H1 (cell line): Measurements from ENCODE around the gene ZNF506. TPM values are rescaled to one million over a fixed set of nuclear protein-coding genes. Genes with fewer than 3 reads are reported as not detected.
A peak's percentile ranks its signal among the peaks of the same experiment; 100 is the strongest.

Experiments
- CTCF ChIA-PET: fragments of 300-600 bp; sonication (Branson Sonifier 250); formaldehyde crosslinking; loops from one replicate; lab custom pipeline; 2021; ENCODE audit not compliant: partially characterized antibody; lab: Charles Lee
- POLR2A ChIA-PET: fragments of 300-600 bp; sonication (Branson Sonifier 250); formaldehyde crosslinking; loops from one replicate; lab custom pipeline; 2021; ENCODE audit warnings: inconsistent platforms; ENCODE audit not compliant: partially characterized antibody; lab: Charles Lee
- DNase-seq, 2 experiments: peaks; one replicate each; pipeline versions ENCODE4 v3.0.0 to v3.0.0-alpha.2; 2010 to 2022; ENCODE audit warnings: low spot score in 2 of 2, low read depth in 1 of 2, mixed read lengths in 1 of 2
- FAIRE-seq: peaks from 2 replicates; lab custom pipeline; 2011; peaks lifted over from hg19 to GRCh38; lab: Jason Lieb, UNC
- H2AFZ ChIP-seq: 2 replicates; pipeline ENCODE4 v1.8.1; 2012; ENCODE audit warnings: low read length, inconsistent platforms
- H2AK5ac ChIP-seq: 2 replicates; pipeline ENCODE4 v1.6.1; 2013; ENCODE audit warnings: low read depth, low read length
- H2BK120ac ChIP-seq: replicated peaks from 2 replicates; pipeline ENCODE3; 2013; ENCODE audit warnings: low read depth, low read length, inconsistent platforms
- H2BK12ac ChIP-seq: 2 replicates; pipeline ENCODE4 v1.6.1; 2013; ENCODE audit warnings: low read depth, low read length
- H2BK15ac ChIP-seq: 2 replicates; pipeline ENCODE4 v1.6.1; 2013; ENCODE audit warnings: low read length
- H2BK20ac ChIP-seq: 2 replicates; pipeline ENCODE4 v1.6.1; 2013; ENCODE audit warnings: low read length
- H2BK5ac ChIP-seq: 2 replicates; pipeline ENCODE4 v1.6.1; 2013; ENCODE audit warnings: low read depth, low read length
- H3K14ac ChIP-seq: 2 replicates; pipeline ENCODE4 v1.6.1; 2013; ENCODE audit warnings: inconsistent platforms; ENCODE audit not compliant: insufficient read length
- H3K18ac ChIP-seq: 2 replicates; pipeline ENCODE4 v1.6.1; 2013; ENCODE audit warnings: low read length; ENCODE audit errors: extremely low read depth
- H3K23ac ChIP-seq: 2 replicates; pipeline ENCODE4 v1.6.1; 2013; ENCODE audit warnings: inconsistent platforms; ENCODE audit not compliant: insufficient read length
- H3K23me2 ChIP-seq: 2 replicates; pipeline ENCODE4 v1.6.1; 2013; ENCODE audit warnings: low read depth, low read length
- H3K27ac ChIP-seq: 2 replicates; pipeline ENCODE4 v1.6.1; 2011; ENCODE audit warnings: low read depth, low read length, inconsistent platforms
- H3K27me3 ChIP-seq, 4 experiments: replicated peaks in 1 of 4; 1 replicate in 1 of 4; 2 replicates in 3 of 4; pipeline versions ENCODE4 v1.6.1 to v1.8.1; 2011 to 2013; ENCODE audit warnings: low read length in 3 of 4, mild to moderate bottlenecking in 3 of 4, inconsistent platforms in 2 of 4, mixed read lengths in 2 of 4, moderate library complexity in 1 of 4; ENCODE audit not compliant: control insufficient read depth in 3 of 4, insufficient read depth in 3 of 4; ENCODE audit errors: extremely low read depth in 1 of 4
- H3K36me3 ChIP-seq, 4 experiments: 2 replicates each; pipeline versions ENCODE4 v1.6.1 to v1.8.1; 2011 to 2013; ENCODE audit warnings: mild to moderate bottlenecking in 4 of 4, low read length in 3 of 4, moderate library complexity in 2 of 4, control low read depth in 1 of 4, inconsistent platforms in 1 of 4; ENCODE audit not compliant: insufficient read depth in 4 of 4, control insufficient read depth in 2 of 4
- H3K4ac ChIP-seq: replicated peaks from 2 replicates; pipeline ENCODE3; 2013; ENCODE audit warnings: low read length, low read depth, mixed read lengths, inconsistent platforms; ENCODE audit not compliant: insufficient read length
- H3K4me1 ChIP-seq, 4 experiments: replicated peaks in 1 of 4; 1 replicate in 1 of 4; 2 replicates in 3 of 4; pipeline versions ENCODE4 v1.6.1 to v1.8.1; 2011 to 2013; ENCODE audit warnings: low read length in 3 of 4, inconsistent platforms in 2 of 4, mixed read lengths in 1 of 4; ENCODE audit not compliant: insufficient read depth in 4 of 4, control insufficient read depth in 3 of 4
- H3K4me2 ChIP-seq, 2 experiments: 2 replicates each; pipeline versions ENCODE4 v1.6.1 to v1.8.1; 2011 to 2013; ENCODE audit warnings: low read depth in 2 of 2, low read length in 2 of 2, control low read depth in 1 of 2, inconsistent platforms in 1 of 2, mild to moderate bottlenecking in 1 of 2; ENCODE audit not compliant: insufficient read depth in 1 of 2
- H3K4me3 ChIP-seq, 4 experiments: fragments of 200-600, 300-600 bp in 1 of 4; sonication (generic), shearing (Covaris generic), sonication (Bioruptor Twin) in 1 of 4; 2 replicates each; pipeline versions ENCODE4 v1.5.1 to v1.8.1; 2011 to 2016; ENCODE audit warnings: low read length in 4 of 4, low read depth in 3 of 4, control low read depth in 2 of 4, inconsistent platforms in 2 of 4, mild to moderate bottlenecking in 2 of 4, mixed read lengths in 1 of 4, moderate library complexity in 1 of 4; ENCODE audit not compliant: insufficient read depth in 2 of 4; ENCODE audit errors: extremely low read depth in 1 of 4
- H3K56ac ChIP-seq: replicated peaks from 2 replicates; pipeline ENCODE3; 2013; ENCODE audit warnings: low read depth, mild to moderate bottlenecking, mixed read lengths, low read length, inconsistent platforms; ENCODE audit not compliant: insufficient read length
- H3K79me1 ChIP-seq: 2 replicates; pipeline ENCODE4 v1.6.1; 2013; ENCODE audit warnings: low read depth, low read length, control low read depth
- H3K79me2 ChIP-seq, 2 experiments: 2 replicates each; pipeline versions ENCODE4 v1.6.1 to v1.8.1; 2012 to 2013; ENCODE audit warnings: low read length in 2 of 2, mild to moderate bottlenecking in 2 of 2, inconsistent platforms in 1 of 2; ENCODE audit not compliant: insufficient read depth in 2 of 2, control insufficient read depth in 1 of 2
- H3K9ac ChIP-seq, 4 experiments: replicated peaks in 1 of 4; 1 replicate in 1 of 4; 2 replicates in 3 of 4; pipeline versions ENCODE4 v1.6.1 to v1.8.1; 2011 to 2013; ENCODE audit warnings: low read depth in 3 of 4, low read length in 3 of 4, control low read depth in 2 of 4, mild to moderate bottlenecking in 2 of 4, moderate library complexity in 2 of 4, inconsistent platforms in 1 of 4; ENCODE audit errors: extremely low read depth in 1 of 4
- H3K9me3 ChIP-seq, 2 experiments: 2 replicates each; pipeline versions ENCODE4 v1.6.1 to v1.8.1; 2012 to 2013; ENCODE audit warnings: mild to moderate bottlenecking in 2 of 2, moderate library complexity in 2 of 2, control low read depth in 1 of 2, inconsistent platforms in 1 of 2, low read depth in 1 of 2, low read length in 1 of 2, mixed read lengths in 1 of 2; ENCODE audit not compliant: insufficient read depth in 2 of 2
- H4K20me1 ChIP-seq, 2 experiments: replicated peaks in 1 of 2; 2 replicates each; pipeline versions ENCODE3 to v1.8.1; 2011 to 2013; ENCODE audit warnings: inconsistent platforms in 2 of 2, low read length in 2 of 2, mild to moderate bottlenecking in 1 of 2; ENCODE audit not compliant: insufficient read depth in 2 of 2, control insufficient read depth in 1 of 2
- H4K5ac ChIP-seq: 2 replicates; pipeline ENCODE4 v1.6.1; 2013; ENCODE audit warnings: low read length, low read depth, mixed read lengths, inconsistent platforms; ENCODE audit not compliant: insufficient read length
- H4K8ac ChIP-seq: 2 replicates; pipeline ENCODE4 v1.8.0; 2013; ENCODE audit warnings: mild to moderate bottlenecking, moderate library complexity, low read length, inconsistent platforms; ENCODE audit not compliant: insufficient read depth; ENCODE audit errors: extremely low read depth
- H4K91ac ChIP-seq: replicated peaks from 2 replicates; pipeline ENCODE3; 2013; ENCODE audit warnings: low read length, mixed read lengths, inconsistent platforms; ENCODE audit not compliant: insufficient read length
- EZH2 ChIP-seq: fragments of 200-600 bp; sonication (generic); IDR thresholded peaks from 2 replicates; pipeline ENCODE4 v1.7.1; 2012; ENCODE audit warnings: low read depth, mild to moderate bottlenecking, moderate library complexity, low read length, inconsistent platforms; ENCODE audit not compliant: severe bottlenecking
- HDAC2 ChIP-seq, 2 experiments: fragments of 300-600 bp in 1 of 2; sonication (generic) in 1 of 2; IDR thresholded peaks; 2 replicates each; pipeline ENCODE4 v1.6.1; 2011 to 2012; ENCODE audit warnings: low read depth in 2 of 2, low read length in 2 of 2, mild to moderate bottlenecking in 2 of 2, moderate library complexity in 2 of 2, borderline replicate concordance in 1 of 2, inconsistent platforms in 1 of 2
- PHF8 ChIP-seq: fragments of 200-600 bp; sonication (generic); conservative IDR thresholded peaks from 2 replicates; pipeline ENCODE4 v1.7.1; 2012; ENCODE audit warnings: low read depth, mild to moderate bottlenecking, inconsistent platforms, low read length, moderate library complexity
- RAD21 ChIP-seq, 2 experiments: IDR thresholded peaks in 1 of 2; conservative IDR thresholded peaks in 1 of 2; 2 replicates each; pipeline ENCODE4 v1.6.1; 2011; ENCODE audit warnings: low read depth in 2 of 2, low read length in 2 of 2, improper control_type of control experiment in 1 of 2, inconsistent platforms in 1 of 2, mild to moderate bottlenecking in 1 of 2, moderate library complexity in 1 of 2
- SAP30 ChIP-seq: fragments of 300-600 bp; sonication (generic); IDR thresholded peaks from 2 replicates; pipeline ENCODE4 v1.7.1; 2012; ENCODE audit warnings: low read length, moderate library complexity, mild to moderate bottlenecking, inconsistent platforms; ENCODE audit not compliant: insufficient read depth, insufficient replicate concordance
- SP2 ChIP-seq: IDR thresholded peaks from 2 replicates; pipeline ENCODE4 v1.6.1; 2012; ENCODE audit warnings: mild to moderate bottlenecking, low read length, inconsistent platforms
- TAF7 ChIP-seq: optimal IDR thresholded peaks from 2 replicates; pipeline ENCODE3; 2011; ENCODE audit warnings: low read depth, mild to moderate bottlenecking, inconsistent platforms, low read length, moderate library complexity, borderline replicate concordance
- YY1 ChIP-seq: IDR thresholded peaks from 2 replicates; pipeline ENCODE4 v1.6.1; 2011; ENCODE audit warnings: low read depth, mild to moderate bottlenecking, low read length
- WGBS, 2 experiments: shearing (Covaris generic) in 1 of 2; methylation state at CpG; one replicate each; pipeline versions ENCODE4 v1.1.6 to v1.1.7; 2013 to 2015; ENCODE audit warnings: low lambda C conversion rate in 2 of 2, mixed read lengths in 2 of 2, inconsistent platforms in 1 of 2, low coverage in 1 of 2, missing lambda C conversion rate in 1 of 2; ENCODE audit not compliant: insufficient replicate concordance in 2 of 2, insufficient coverage in 1 of 2, insufficient read length in 1 of 2; ENCODE audit errors: extremely low coverage in 1 of 2, missing lambda C conversion rate in 1 of 2; 5-methylcytosine and 5-hydroxymethylcytosine counted together
- long read RNA-seq, 2 experiments: library from RNA in 1 of 2; library from capped mRNA in 1 of 2; stranded (forward); transcript quantifications; one replicate each; pipeline ENCODE4 v2.0.0, GENCODE V29; 2021; ENCODE audit warnings: inconsistent platforms in 1 of 2
- polyA minus RNA-seq, 3 experiments: library from RNA; depleted of rRNA, polyadenylated mRNA; stranded (reverse); fragments of >200 nt; gene quantifications; 1 replicate in 2 of 3; 2 replicates in 1 of 3; pipeline ENCODE4 v1.2.3, GENCODE V29; 2011
- polyA plus RNA-seq, 7 experiments: library from polyadenylated mRNA; depleted of rRNA in 3 of 7; stranded (reverse) in 5 of 7; unstranded in 2 of 7; fragments of >200 nt in 5 of 7; fragments of 200-250 nt in 2 of 7; gene quantifications; 1 replicate in 5 of 7; 2 replicates in 1 of 7; 4 replicates in 1 of 7; pipeline versions ENCODE4 v1.2.1 to v1.2.3, GENCODE V29; 2011 to 2013; ENCODE audit warnings: missing spikeins in 2 of 7, mixed read lengths in 2 of 7
- total RNA-seq: library from RNA; stranded (reverse); fragmentation: NEBNext Ultra II Directional; extraction: Animal tissue kit (Norgen Biotek cat#: 25700); gene quantifications from 2 replicates; pipeline ENCODE4 v1.2.1, GENCODE V29; 2021

ZNF506 gene
- total RNA-seq: 8.0 and 8.3 TPM in 2 replicates
- 4.1 and 4.5 TPM in 2 replicates for polyA plus RNA-seq (2011; rRNA removed)
- 5.5 TPM for polyA plus RNA-seq (2011; cell fraction: cytosol; rRNA removed)
- polyA plus RNA-seq (2011; cell fraction: nucleus; rRNA removed): 4.8 TPM
- polyA plus RNA-seq (2012, experiment 1 of 2): 5.1 to 8.1 TPM (median 5.6 TPM) in 4 replicates
- 0.70 TPM for polyA plus RNA-seq (2012, experiment 2 of 2)
- 11.5 TPM for polyA plus RNA-seq (2013, experiment 1 of 2)
- 10.1 TPM for polyA plus RNA-seq (2013, experiment 2 of 2)
- 10.6 and 15.2 TPM in 2 replicates for polyA minus RNA-seq (2011; rRNA and poly(A)+ RNA removed)
- polyA minus RNA-seq (2011; cell fraction: cytosol; rRNA and poly(A)+ RNA removed): 15.8 TPM
- polyA minus RNA-seq (2011; cell fraction: nucleus; rRNA and poly(A)+ RNA removed): 25.3 TPM
- long read RNA-seq, experiment 1, partial matches to known transcripts: 0 of 2 reads
- long read RNA-seq, experiment 1, other reads (novel, unspliced or antisense): 1 of 2 reads
- long read RNA-seq, experiment 2, partial matches to known transcripts: 0 of 4 reads
- long read RNA-seq, experiment 2, other reads (novel, unspliced or antisense): 2 of 4 reads

GRCh38 chr19:19821366-19821951 lies at the start of gene ZNF506:
Gene ZNF506 (minus strand): TSS chr19:19821750. CDS start chr19:19821603, 147 bp downstream.
- Histone ChIP-seq H3K14ac (no peak within 1 kb of the TSS), H3K27ac (peak within 1 kb of the TSS; percentile 94), H3K4me2 (peak within 1 kb of the TSS; percentile 47 to 86), H3K4me1 (no peaks in the 10 kb centered on the region), H2BK12ac (no peak within 1 kb of the TSS), H3K27me3 (no peaks in the 10 kb centered on the region), H2AK5ac (no peak within 1 kb of the TSS), H4K5ac (peak within 1 kb of the TSS; percentile 96), H3K9me3 (0 out of 4 replicates have a peak, but pooled peaks cover 0 to 3% of the 10 kb centered on the region in 2 experiments), H3K56ac (peak within 1 kb of the TSS; percentile 77), H4K91ac (peak within 1 kb of the TSS; percentile 74), H2BK5ac (peak within 1 kb of the TSS; percentile 98), H2BK15ac (peak within 1 kb of the TSS; percentile 99; the same call in 1 of the 2 replicates), H3K18ac (peak within 1 kb of the TSS; percentile 85; the same call in 1 of the 2 replicates), H2BK20ac (no peak within 1 kb of the TSS), H3K79me1 (no peaks in the 10 kb centered on the region; the same call in 1 of the 2 replicates), H4K8ac (peak within 1 kb of the TSS; percentile 88; the same call in 1 of the 2 replicates), H2AFZ (peak within 1 kb of the TSS; percentile 100; the same call in 1 of the 2 replicates), H3K36me3 (no peaks in the 10 kb centered on the region), H4K20me1 (no peaks in the 10 kb centered on the region), H3K4me3 (peak within 1 kb of the TSS; percentile 94 to 100 (median 99)), H3K79me2 (peaks cover 0 to 32% of the 10 kb centered on the region in 2 experiments; a peak in 2 of 4 replicates), H3K23ac (no peak within 1 kb of the TSS), H3K4ac (no peak within 1 kb of the TSS), H3K23me2 (no peaks in the 10 kb centered on the region), H3K9ac (peak within 1 kb of the TSS; percentile 55 to 94 (median 88)), H2BK120ac (no peak within 1 kb of the TSS)
- FAIRE-seq: peak; percentile 45
- 0% methylated on average over 26 of the region's 28 CpGs; no CpG with 5 or more reads in 1 of the 2 experiments for WGBS, 2 experiments
- CTCF ChIA-PET: interaction anchor here (0.6 to 1.4 kb wide), 6 partner anchors 9 to 793 kb away, joined by 3 to 4 read pairs (median 3); no protein-coding TSS in a partner anchor
- POLR2A ChIA-PET: interaction anchor here (0.8 to 3.3 kb wide), 15 partner anchors 8 to 159 kb away, joined by 3 to 31 read pairs (median 5); partner anchors contain the start of genes ATP13A1, ZNF101, ZNF253 and ZNF93
- DNase-seq: peak; percentile 79 to 82
- TF ChIP-seq PHF8: peak; percentile 94
- TF ChIP-seq YY1: peak; percentile 85
- peak; percentile 92 for TF ChIP-seq SAP30
- no peak for TF ChIP-seq HDAC2 (IDR thresholded peaks at IDR 0.05; ENCODE audit: borderline replicate concordance in 1 of 2, low read depth in 2 of 2, low read length in 2 of 2)
- TF ChIP-seq TAF7: peak; percentile 63
- no peak for TF ChIP-seq RAD21 (IDR thresholded peaks at IDR 0.05 in 1 of 2, conservative IDR thresholded peaks at IDR 0.05 in 1 of 2; ENCODE audit: low read depth in 2 of 2, low read length in 2 of 2)
- TF ChIP-seq EZH2: no peak
- TF ChIP-seq SP2: peak; percentile 22; the same call in 1 of the 2 replicates
